A549 (cell line): Measurements from ENCODE around the gene GPR158. TPM values are rescaled to one million over a fixed set of nuclear protein-coding genes. Genes with fewer than 3 reads are reported as not detected.

ENCODE experiments used
- ATAC-seq, 2 experiments: fragments of 200-7000 bp in 1 of 2; fragments of >200 bp in 1 of 2; cut with Nextera tagmentation in 1 of 2; cut with Tn5 transposase in 1 of 2; 3 replicates each; pipeline versions ENCODE4 v1.8.0 to v1.9.1; 2018 to 2020; ENCODE audit warnings: mild to moderate bottlenecking in 1 of 2, moderate library complexity in 1 of 2
- CTCF ChIA-PET: fragments of 300-600 bp; sonication (Branson Sonifier 250); formaldehyde crosslinking; extraction: SDS; loops from one replicate; lab custom pipeline; 2021; ENCODE audit warnings: antibody characterized with exemption, inconsistent platforms; lab: Yijun Ruan, JAX
- POLR2A ChIA-PET: fragments of 350-600 bp; formaldehyde crosslinking; extraction: SDS; loops from one replicate; lab custom pipeline; 2021; ENCODE audit warnings: antibody characterized with exemption, inconsistent platforms; lab: Yijun Ruan, JAX
- DNase-seq, 2 experiments: peaks; one replicate each; pipeline versions ENCODE4 v3.0.0 to v3.0.0-alpha.2; 2011 to 2016; ENCODE audit warnings: low read depth in 1 of 2, low spot score in 1 of 2
- FAIRE-seq: peaks from 2 replicates; lab custom pipeline; 2011; peaks lifted over from hg19 to GRCh38; lab: Jason Lieb, UNC
- H3K27ac ChIP-seq, 2 experiments: fragments of >200 bp; sonication (Bioruptor Twin); formaldehyde crosslinking; 3 replicates each; pipeline ENCODE4 v1.5.1; 2016 to 2017
- H3K4me1 ChIP-seq: fragments of >200 bp; sonication (Bioruptor Twin); formaldehyde crosslinking; 3 replicates; pipeline ENCODE4 v1.6.1; 2016
- H3K4me2 ChIP-seq: fragments of >200 bp; sonication (Bioruptor Twin); formaldehyde crosslinking; 3 replicates; pipeline ENCODE4 v1.6.1; 2016
- H3K4me3 ChIP-seq: fragments of >200 bp; sonication (Bioruptor Twin); formaldehyde crosslinking; 3 replicates; pipeline ENCODE4 v1.5.1; 2016
- H3K9me3 ChIP-seq: fragments of >200 bp; sonication (Bioruptor Twin); formaldehyde crosslinking; 3 replicates; pipeline ENCODE4 v1.6.1; 2016
- ATOH8 ChIP-seq: fragments of 250-450 bp; sonication (Bioruptor Pico); IDR thresholded peaks from 2 replicates; pipeline ENCODE4 v1.5.0; 2020; ENCODE audit warnings: low read depth, mild to moderate bottlenecking, moderate library complexity
- CEBPB ChIP-seq, 2 experiments: fragments of >200 bp in 1 of 2; sonication (Bioruptor Twin) in 1 of 2; formaldehyde crosslinking in 1 of 2; IDR thresholded peaks; 2 replicates each; pipeline ENCODE4 v1.6.1; 2012 to 2016
- CHD2 ChIP-seq: fragments of 150-350 bp; IDR thresholded peaks from 2 replicates; pipeline ENCODE4 v1.6.1; 2014; ENCODE audit warnings: low read length; ENCODE audit not compliant: partially characterized antibody
- E2F6 ChIP-seq: IDR thresholded peaks from 2 replicates; pipeline ENCODE4 v1.6.1; 2012; ENCODE audit warnings: low read depth, borderline replicate concordance
- ESRRA ChIP-seq: fragments of 150-350 bp; IDR thresholded peaks from 2 replicates; pipeline ENCODE4 v1.6.1; 2014; ENCODE audit warnings: mild to moderate bottlenecking, low read length, borderline replicate concordance
- FOSB ChIP-seq: fragments of 250-450 bp; sonication (Bioruptor Pico); IDR thresholded peaks from 2 replicates; pipeline ENCODE4 v1.5.0; 2020; ENCODE audit warnings: mild to moderate bottlenecking, moderate library complexity
- FOXS1 ChIP-seq: fragments of 250-450 bp; sonication (Bioruptor Pico); IDR thresholded peaks from 2 replicates; pipeline ENCODE4 v1.5.0; 2020; ENCODE audit warnings: mild to moderate bottlenecking, moderate library complexity
- GATA3 ChIP-seq: IDR thresholded peaks from 2 replicates; pipeline ENCODE4 v1.6.1; 2012; ENCODE audit warnings: borderline replicate concordance
- HDAC2 ChIP-seq: fragments of 200-600 bp; sonication (generic); IDR thresholded peaks from 2 replicates; pipeline ENCODE4 v1.6.1; 2016
- HOXB5 ChIP-seq: fragments of 250-450 bp; sonication (Bioruptor Pico); IDR thresholded peaks from 2 replicates; pipeline ENCODE4 v1.5.0; 2020; ENCODE audit warnings: mild to moderate bottlenecking, moderate library complexity
- JUNB ChIP-seq: fragments of >200 bp; sonication (Bioruptor Twin); formaldehyde crosslinking; IDR thresholded peaks from 2 replicates; pipeline ENCODE4 v1.6.1; 2016
- KDM1A ChIP-seq: fragments of 200-600 bp; sonication (generic); IDR thresholded peaks from 2 replicates; pipeline ENCODE4 v1.6.1; 2016; ENCODE audit warnings: low read depth, mild to moderate bottlenecking
- MAZ ChIP-seq: fragments of 150-350 bp; IDR thresholded peaks from 2 replicates; pipeline ENCODE4 v1.6.1; 2014; ENCODE audit warnings: antibody characterized with exemption, low read depth, low read length, borderline replicate concordance
- MYC ChIP-seq: IDR thresholded peaks from 2 replicates; pipeline ENCODE4 v1.6.1; 2012; ENCODE audit warnings: mild to moderate bottlenecking, inconsistent platforms, low read length, improper control_type of control experiment, borderline replicate concordance
- NFE2L2 ChIP-seq: fragments of 150-350 bp; conservative IDR thresholded peaks from 2 replicates; pipeline ENCODE4 v1.6.1; 2014; ENCODE audit warnings: low read length
- POLR2A ChIP-seq: IDR thresholded peaks from 2 replicates; pipeline ENCODE4 v1.6.1; 2012; ENCODE audit warnings: mild to moderate bottlenecking, low read length
- RARB ChIP-seq: fragments of 250-450 bp; sonication (Bioruptor Pico); IDR thresholded peaks from 2 replicates; pipeline ENCODE4 v1.8.0; 2021; ENCODE audit warnings: mild to moderate bottlenecking, moderate library complexity
- RCOR1 ChIP-seq: fragments of 150-350 bp; IDR thresholded peaks from 2 replicates; pipeline ENCODE4 v1.6.1; 2014; ENCODE audit warnings: antibody characterized with exemption, low read length, low read depth
- TFCP2L1 ChIP-seq: fragments of 250-450 bp; sonication (Bioruptor Pico); IDR thresholded peaks from 2 replicates; pipeline ENCODE4 v1.5.0; 2021; ENCODE audit warnings: mild to moderate bottlenecking
- TP53 ChIP-seq: fragments of 250-450 bp; sonication (Bioruptor Pico); IDR thresholded peaks from 2 replicates; pipeline ENCODE4 v1.5.0; 2021; ENCODE audit warnings: mild to moderate bottlenecking, moderate library complexity
- ZC3H11A ChIP-seq: fragments of 450-650 bp; IDR thresholded peaks from 2 replicates; pipeline ENCODE4 v1.6.1; 2014; ENCODE audit warnings: antibody characterized with exemption, mild to moderate bottlenecking
- ZNF302 ChIP-seq: fragments of 250-450 bp; sonication (Bioruptor Pico); IDR thresholded peaks from 2 replicates; pipeline ENCODE4 v1.9.0; 2021; ENCODE audit warnings: inconsistent platforms, mild to moderate bottlenecking, moderate library complexity
- WGBS: methylation state at CpG from one replicate; pipeline ENCODE4 v1.1.6; 2017; ENCODE audit errors: missing lambda C conversion rate; 5-methylcytosine and 5-hydroxymethylcytosine counted together
- polyA plus RNA-seq, 4 experiments: library from polyadenylated mRNA; depleted of rRNA in 3 of 4; stranded (reverse); fragments of >200 nt; fragmentation: RNase III in 1 of 4; extraction: RNeasy Plus Mini Kit Qiagen cat#74134 plus additional on column Dnase treatment in 1 of 4; gene quantifications; 2 replicates in 3 of 4; 3 replicates in 1 of 4; pipeline ENCODE4 v1.2.3, GENCODE V29; 2011 to 2017
- TF ChIP-seq, protein P1 (sequence below): fragments of 150-350 bp; IDR thresholded peaks from 2 replicates; pipeline ENCODE4 v1.6.1; 2014; ENCODE audit warnings: low read depth, mild to moderate bottlenecking, low read length
- TF ChIP-seq, protein P2 (sequence below): IDR thresholded peaks from 2 replicates; pipeline ENCODE4 v1.6.1; 2012

The GPR158 gene
- polyA plus RNA-seq, 2 of the 4 experiments (the other 2 are of a cell fraction) = 0.01 to 0.03 TPM

- H3K4me1 ChIP-seq = no peaks in the 10 kb centered on the region
- ChIA-PET POLR2A (no interaction called here), CTCF (no interaction called here)
- ATAC-seq (no peak), DNase-seq (no peak), FAIRE-seq (no peak)
- H3K9me3 ChIP-seq = no peaks in the 10 kb centered on the region
- no peak overlapping the region for H3K27ac ChIP-seq
- H3K4me3 ChIP-seq = no peak overlapping the region
- TF ChIP-seq POLR2A (no peak), MYC (no peak), CEBPB (IDR thresholded peaks at IDR 0.05) (no peak), ZNF302 (no peak), JUNB (no peak), ESRRA (no peak), RCOR1 (no peak), ATOH8 (CRISPR knock-in tag) (no peak), TFCP2L1 (no peak), HDAC2 (no peak)
- TF ChIP-seq, protein P1, sequence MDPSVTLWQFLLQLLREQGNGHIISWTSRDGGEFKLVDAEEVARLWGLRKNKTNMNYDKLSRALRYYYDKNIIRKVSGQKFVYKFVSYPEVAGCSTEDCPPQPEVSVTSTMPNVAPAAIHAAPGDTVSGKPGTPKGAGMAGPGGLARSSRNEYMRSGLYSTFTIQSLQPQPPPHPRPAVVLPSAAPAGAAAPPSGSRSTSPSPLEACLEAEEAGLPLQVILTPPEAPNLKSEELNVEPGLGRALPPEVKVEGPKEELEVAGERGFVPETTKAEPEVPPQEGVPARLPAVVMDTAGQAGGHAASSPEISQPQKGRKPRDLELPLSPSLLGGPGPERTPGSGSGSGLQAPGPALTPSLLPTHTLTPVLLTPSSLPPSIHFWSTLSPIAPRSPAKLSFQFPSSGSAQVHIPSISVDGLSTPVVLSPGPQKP = no peak
- WGBS = 49% methylated on average over 3 of the region's 3 CpGs
- no peak overlapping the region for H3K4me2 ChIP-seq
These were observed 209.8 kb downstream of the GPR158 start for GRCh38 chr10:25384618-25385017.

DNA sequence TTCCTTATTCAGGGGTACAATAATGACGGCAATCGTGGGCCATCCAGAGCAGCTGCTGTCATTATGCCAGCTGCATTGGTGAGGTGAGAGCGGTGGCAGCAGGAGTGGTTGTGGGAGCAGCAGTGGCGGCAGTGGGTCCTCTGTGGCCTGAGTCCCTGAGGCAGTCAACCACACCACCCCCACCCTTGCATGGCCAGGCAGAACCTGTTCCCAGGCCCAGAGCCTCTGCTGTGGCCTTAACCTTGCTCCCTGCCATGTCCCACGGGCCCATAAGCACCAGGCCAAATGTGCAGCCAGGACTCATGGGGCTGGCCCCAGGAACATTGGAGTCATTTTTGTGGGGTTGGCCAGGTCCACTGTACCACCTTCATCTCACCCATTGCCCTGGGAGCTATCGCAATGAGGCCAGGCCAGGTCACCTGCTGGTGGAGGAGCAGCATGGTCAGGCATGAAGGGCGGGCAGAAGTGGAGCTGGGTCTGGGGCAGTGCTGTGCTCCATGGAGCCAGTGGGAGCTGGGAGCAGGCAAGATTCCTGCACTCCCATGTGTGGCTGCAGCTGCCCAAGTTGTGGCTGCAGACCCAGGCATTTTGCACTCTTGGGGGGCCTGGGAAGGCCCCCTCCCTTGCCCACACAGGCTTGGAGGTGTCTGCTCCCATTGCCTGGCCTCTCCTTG is 213.5 kb downstream of the GPR158 start:
- WGBS = 49% methylated on average over 7 of the region's 7 CpGs
- ATAC-seq = no peak
- no peak overlapping the region for H3K27ac ChIP-seq
- TF ChIP-seq ZC3H11A = no peak
- TF ChIP-seq CHD2 = no peak
- no peak for TF ChIP-seq MYC
- TF ChIP-seq E2F6 = no peak
- TF ChIP-seq, protein P2, sequence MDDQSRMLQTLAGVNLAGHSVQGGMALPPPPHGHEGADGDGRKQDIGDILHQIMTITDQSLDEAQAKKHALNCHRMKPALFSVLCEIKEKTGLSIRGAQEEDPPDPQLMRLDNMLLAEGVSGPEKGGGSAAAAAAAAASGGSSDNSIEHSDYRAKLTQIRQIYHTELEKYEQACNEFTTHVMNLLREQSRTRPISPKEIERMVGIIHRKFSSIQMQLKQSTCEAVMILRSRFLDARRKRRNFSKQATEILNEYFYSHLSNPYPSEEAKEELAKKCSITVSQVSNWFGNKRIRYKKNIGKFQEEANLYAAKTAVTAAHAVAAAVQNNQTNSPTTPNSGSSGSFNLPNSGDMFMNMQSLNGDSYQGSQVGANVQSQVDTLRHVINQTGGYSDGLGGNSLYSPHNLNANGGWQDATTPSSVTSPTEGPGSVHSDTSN = no peak
- TF ChIP-seq RARB = no peak
- no peak for TF ChIP-seq MAZ
- TF ChIP-seq KDM1A = no peak
- TF ChIP-seq GATA3 = no peak
- no peak for TF ChIP-seq FOSB (CRISPR knock-in tag)
- no peak for TF ChIP-seq NFE2L2
- no peak for TF ChIP-seq HOXB5 (CRISPR knock-in tag)
- TF ChIP-seq FOXS1 (CRISPR knock-in tag) = no peak
- no peak for TF ChIP-seq TP53 (CRISPR knock-in tag)
- TF ChIP-seq, all 56 proteins: peak for 0
- FAIRE-seq (no peak), DNase-seq (no peak)
- Histone ChIP-seq H3K4me1 (no peaks in the 10 kb centered on the region), H3K9me3 (no peaks in the 10 kb centered on the region), H3K4me2 (no peak overlapping the region), H3K4me3 (no peak overlapping the region)
- POLR2A ChIA-PET = no interaction called here
- CTCF ChIA-PET = interaction anchor here (0.7 kb wide), 1 partner anchor 313 kb away, joined by 3 read pairs; no protein-coding TSS in a partner anchor
